HUES64 (cell line): Measurements from ENCODE around the gene RSPO1.

Experiments
- H3K27ac ChIP-seq: 2 replicates; pipeline ENCODE4 v1.7.0; 2013; ENCODE audit warnings: low read depth, low read length, inconsistent platforms
- H3K27me3 ChIP-seq: 2 replicates; pipeline ENCODE4 v1.6.1; 2013; ENCODE audit warnings: mild to moderate bottlenecking, low read length; ENCODE audit not compliant: insufficient read depth
- H3K36me3 ChIP-seq: 2 replicates; pipeline ENCODE4 v1.6.1; 2013; ENCODE audit warnings: mild to moderate bottlenecking, low read length; ENCODE audit not compliant: insufficient read depth
- H3K4me1 ChIP-seq: 2 replicates; pipeline ENCODE4 v1.6.1; 2013; ENCODE audit warnings: mild to moderate bottlenecking, low read length, moderate library complexity; ENCODE audit not compliant: insufficient read depth
- H3K4me3 ChIP-seq: 2 replicates; pipeline ENCODE4 v1.5.1; 2013; ENCODE audit warnings: mild to moderate bottlenecking, low read length, moderate library complexity
- H3K9ac ChIP-seq: 2 replicates; pipeline ENCODE4 v1.6.1; 2013; ENCODE audit warnings: mild to moderate bottlenecking, low read depth, low read length
- H3K9me3 ChIP-seq: 2 replicates; pipeline ENCODE4 v1.6.1; 2013; ENCODE audit warnings: low read depth, low read length; ENCODE audit not compliant: insufficient read depth
- WGBS: fragments of 150-250, 120-280 bp; methylation state at CpG from one replicate; pipeline ENCODE4 v1.1.7; 2013; ENCODE audit warnings: missing lambda C conversion rate; 5-methylcytosine and 5-hydroxymethylcytosine counted together

The RSPO1 gene

DNA sequence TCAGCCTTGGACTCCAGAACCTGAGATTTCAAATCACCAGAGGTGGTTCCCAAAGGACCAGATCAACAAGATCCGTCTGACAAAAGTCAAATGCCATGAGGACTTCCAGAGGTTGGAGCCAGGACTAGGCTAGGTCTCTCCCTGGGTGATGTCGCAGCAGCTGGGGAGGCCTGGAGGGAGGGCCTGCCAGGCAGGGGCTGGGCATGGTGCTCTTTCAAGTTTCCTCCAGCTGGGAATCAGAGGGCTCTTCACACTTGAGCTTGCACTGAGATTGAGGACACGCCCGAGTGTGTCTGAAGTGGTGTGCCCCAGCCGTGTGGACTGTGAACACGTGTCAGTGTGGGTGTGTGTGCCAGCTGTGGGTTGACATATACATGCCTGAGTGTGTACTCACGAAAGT is 21.3 kb upstream of the RSPO1 start:
- H3K9ac ChIP-seq = no peak overlapping the region
- no peak overlapping the region for H3K4me3 ChIP-seq
- 86% methylated on average over 7 of the region's 7 CpGs for WGBS
- H3K27ac ChIP-seq = no peak overlapping the region
- H3K9me3 ChIP-seq = no peaks in the 10 kb centered on the region
- H3K36me3 ChIP-seq = no peaks in the 10 kb centered on the region
- H3K4me1 ChIP-seq = peaks cover 5% of the 10 kb centered on the region; the same call in 1 of the 2 replicates
- peaks cover 8% of the 10 kb centered on the region for H3K27me3 ChIP-seq

DNA sequence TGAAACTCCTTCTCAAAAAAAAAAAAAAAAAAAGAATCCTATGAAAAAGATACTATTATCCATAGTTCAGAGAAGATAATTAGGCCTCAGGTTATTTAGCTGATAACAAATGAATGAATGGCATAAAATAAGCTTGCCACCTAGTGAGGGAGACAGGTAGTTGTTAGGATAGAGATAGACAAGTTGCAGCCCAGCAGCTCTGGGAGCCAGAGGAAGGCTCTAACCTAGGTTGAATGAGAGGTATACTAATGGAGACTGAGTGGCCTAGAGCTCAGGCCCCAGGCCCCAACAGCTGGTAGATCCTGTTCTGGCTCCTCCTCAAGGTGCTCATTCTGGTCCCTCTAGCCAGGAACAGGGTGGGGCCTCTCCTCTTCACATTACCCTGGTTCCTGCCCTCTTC is 20.6 kb upstream of the RSPO1 start:
- Histone ChIP-seq H3K9me3 (no peaks in the 10 kb centered on the region), H3K9ac (no peak overlapping the region), H3K4me1 (peaks cover under 1% of the 10 kb centered on the region; the same call in 1 of the 2 replicates), H3K27me3 (peaks cover 4% of the 10 kb centered on the region), H3K4me3 (no peak overlapping the region), H3K27ac (no peak overlapping the region), H3K36me3 (no peaks in the 10 kb centered on the region)

- H3K4me1 ChIP-seq = no peaks in the 10 kb centered on the region
- H3K9ac ChIP-seq = no peak overlapping the region
- WGBS = 82% methylated on average over 5 of the region's 5 CpGs
- no peak overlapping the region for H3K4me3 ChIP-seq
- H3K36me3 ChIP-seq = no peaks in the 10 kb centered on the region
- H3K9me3 ChIP-seq = no peaks in the 10 kb centered on the region
- no peaks in the 10 kb centered on the region; the same call in 1 of the 2 replicates for H3K27me3 ChIP-seq
- H3K27ac ChIP-seq = no peak overlapping the region
Measured at GRCh38 chr1:37653906-37654305, 19.2 kb upstream of the RSPO1 start.

DNA sequence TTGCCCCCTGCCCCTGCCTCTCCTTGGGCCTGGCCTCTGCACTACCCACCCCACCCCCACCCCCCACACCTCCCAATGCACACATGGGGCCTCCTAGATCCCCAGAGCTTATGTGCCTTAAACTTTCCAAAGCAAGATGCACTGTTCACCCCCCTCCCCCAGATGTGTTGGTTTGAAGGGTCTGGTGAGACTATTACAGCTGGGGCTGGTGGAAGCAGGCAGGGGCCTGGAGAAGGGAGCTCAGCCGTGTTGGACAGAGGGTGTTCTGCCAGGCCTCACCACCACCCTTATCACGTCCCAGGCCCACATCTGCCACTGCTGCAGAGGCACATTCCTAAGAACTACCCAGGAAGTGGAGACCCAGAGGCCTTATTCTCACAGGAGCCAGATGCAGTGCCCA is 18.3 kb upstream of the RSPO1 start:
- no peaks in the 10 kb centered on the region; the same call in 1 of the 2 replicates for H3K27me3 ChIP-seq
- 86% methylated on average over 2 of the region's 2 CpGs for WGBS
- H3K4me1 ChIP-seq = no peaks in the 10 kb centered on the region
- H3K36me3 ChIP-seq = no peaks in the 10 kb centered on the region
- no peak overlapping the region for H3K27ac ChIP-seq
- no peak overlapping the region for H3K9ac ChIP-seq
- no peaks in the 10 kb centered on the region for H3K9me3 ChIP-seq
- no peak overlapping the region for H3K4me3 ChIP-seq

- no peaks in the 10 kb centered on the region for H3K4me1 ChIP-seq
- H3K4me3 ChIP-seq = no peak overlapping the region
- no peak overlapping the region for H3K9ac ChIP-seq
- H3K9me3 ChIP-seq = no peaks in the 10 kb centered on the region
- no peaks in the 10 kb centered on the region for H3K36me3 ChIP-seq
- no peak overlapping the region for H3K27ac ChIP-seq
- 88% methylated on average over 9 of the region's 10 CpGs for WGBS
- no peaks in the 10 kb centered on the region; the same call in 1 of the 2 replicates for H3K27me3 ChIP-seq
Measured at GRCh38 chr1:37651803-37652202, 17.1 kb upstream of the RSPO1 start.

DNA sequence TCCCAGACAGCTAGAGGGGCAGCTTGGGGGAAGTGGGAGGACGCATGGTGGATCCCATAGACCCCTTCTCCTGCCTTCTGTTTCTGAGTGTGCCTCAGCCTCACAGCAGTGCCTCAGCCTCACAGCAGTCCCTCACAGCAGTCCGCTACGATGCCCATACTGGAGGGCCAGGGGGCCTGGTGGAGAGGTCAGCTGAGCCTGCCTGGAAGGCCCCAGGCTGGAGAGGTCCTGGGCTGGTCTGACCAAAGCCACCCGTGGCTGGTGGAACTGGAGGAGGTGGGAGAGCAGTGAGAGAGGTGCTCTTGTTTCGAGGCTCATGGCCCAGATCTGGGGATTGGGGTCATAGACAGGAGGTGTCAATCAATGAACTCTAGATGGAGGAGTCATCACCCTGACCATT is 16.0 kb upstream of the RSPO1 start:
- Histone ChIP-seq H3K27ac (no peak overlapping the region), H3K9ac (no peak overlapping the region), H3K27me3 (no peaks in the 10 kb centered on the region; the same call in 1 of the 2 replicates), H3K9me3 (no peaks in the 10 kb centered on the region), H3K4me1 (no peaks in the 10 kb centered on the region), H3K4me3 (no peak overlapping the region), H3K36me3 (no peaks in the 10 kb centered on the region)
- 83% methylated on average over 5 of the region's 5 CpGs for WGBS

- H3K9me3 ChIP-seq = no peaks in the 10 kb centered on the region
- H3K9ac ChIP-seq = no peak overlapping the region
- H3K27ac ChIP-seq = no peak overlapping the region
- WGBS = 77% methylated on average over 5 of the region's 5 CpGs
- H3K4me3 ChIP-seq = no peak overlapping the region
- no peaks in the 10 kb centered on the region for H3K4me1 ChIP-seq
- peaks cover 2% of the 10 kb centered on the region; the same call in 1 of the 2 replicates for H3K27me3 ChIP-seq
- H3K36me3 ChIP-seq = no peaks in the 10 kb centered on the region
Measured at GRCh38 chr1:37650173-37650572, 15.5 kb upstream of the RSPO1 start.

DNA sequence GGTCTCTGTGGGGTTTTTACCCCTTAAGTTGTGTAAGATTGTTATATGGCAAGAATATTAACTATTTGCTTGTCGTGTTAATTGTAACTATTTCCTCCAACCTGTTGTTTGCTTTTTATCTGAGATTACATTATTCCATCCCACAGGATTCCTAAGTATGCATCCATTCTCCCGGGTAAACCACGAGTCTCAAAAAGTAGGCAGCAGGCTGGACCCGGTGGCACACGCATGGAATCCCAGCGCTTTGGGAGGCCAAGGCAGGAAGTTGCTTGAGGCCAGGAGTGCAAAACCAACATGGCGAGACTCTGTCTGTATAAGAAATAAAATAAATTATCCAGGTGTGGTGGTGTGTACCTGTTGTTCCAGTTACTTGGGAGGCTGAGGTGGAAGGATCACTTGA is 12.6 kb upstream of the RSPO1 start:
- peaks cover 26% of the 10 kb centered on the region for H3K27me3 ChIP-seq
- H3K36me3 ChIP-seq = no peaks in the 10 kb centered on the region
- H3K4me1 ChIP-seq = no peaks in the 10 kb centered on the region
- no peak overlapping the region for H3K4me3 ChIP-seq
- no peaks in the 10 kb centered on the region for H3K9me3 ChIP-seq
- H3K9ac ChIP-seq = no peak overlapping the region
- WGBS = 89% methylated on average over 6 of the region's 7 CpGs
- no peak overlapping the region for H3K27ac ChIP-seq

DNA sequence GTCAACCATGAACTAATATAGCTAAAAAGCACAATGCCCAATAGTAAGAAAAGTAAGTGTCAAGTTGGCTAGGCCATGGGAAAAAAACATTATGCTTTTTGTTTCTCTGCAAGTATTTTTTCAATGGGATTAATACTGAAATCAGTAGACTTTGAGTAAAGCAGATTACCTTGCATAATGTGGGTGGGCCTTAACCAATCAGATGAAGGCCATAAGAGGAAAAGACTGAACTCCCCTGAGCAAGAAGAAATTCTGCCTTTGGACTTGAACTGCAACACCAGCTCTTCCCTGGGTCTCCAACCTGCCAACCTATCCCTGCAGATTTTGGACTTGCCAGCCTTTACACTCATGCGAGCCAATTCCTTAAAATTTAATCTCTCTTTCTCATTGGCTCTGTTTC is 6.4 kb upstream of the RSPO1 start:
- no peak overlapping the region for H3K9ac ChIP-seq
- 100% methylated on average over 1 of the region's 1 CpG for WGBS
- H3K36me3 ChIP-seq = no peaks in the 10 kb centered on the region
- H3K4me1 ChIP-seq = no peaks in the 10 kb centered on the region
- no peak overlapping the region for H3K4me3 ChIP-seq
- no peak overlapping the region for H3K27ac ChIP-seq
- peaks cover 88% of the 10 kb centered on the region for H3K27me3 ChIP-seq
- H3K9me3 ChIP-seq = no peaks in the 10 kb centered on the region

DNA sequence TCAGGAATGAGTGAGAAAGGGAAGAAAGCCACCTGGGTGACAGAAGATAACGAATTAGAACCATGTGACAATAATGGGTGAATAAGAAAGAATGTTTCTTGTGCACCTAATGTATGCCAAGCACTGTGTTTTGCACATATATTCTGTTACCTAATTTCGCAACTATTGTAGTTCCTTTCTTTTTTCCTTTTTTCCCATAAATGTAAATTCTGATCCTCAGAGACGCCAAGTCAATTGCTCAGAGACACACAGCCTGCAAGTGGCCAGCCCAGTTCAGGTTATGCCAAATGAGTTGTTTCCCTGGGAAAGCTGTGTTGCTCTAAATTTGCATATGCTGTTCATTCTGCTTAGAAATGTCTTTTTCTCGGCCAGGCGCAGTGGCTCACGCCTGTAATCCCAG is 1.7 kb upstream of the RSPO1 start:
- H3K4me1 ChIP-seq = peaks cover 9% of the 10 kb centered on the region; the same call in 1 of the 2 replicates
- peaks cover 100% of the 10 kb centered on the region for H3K27me3 ChIP-seq
- H3K36me3 ChIP-seq = no peaks in the 10 kb centered on the region
- no peak overlapping the region for H3K4me3 ChIP-seq
- 70% methylated on average over 6 of the region's 6 CpGs for WGBS
- H3K9me3 ChIP-seq = no peaks in the 10 kb centered on the region
- H3K27ac ChIP-seq = no peak overlapping the region
- H3K9ac ChIP-seq = no peak overlapping the region

DNA sequence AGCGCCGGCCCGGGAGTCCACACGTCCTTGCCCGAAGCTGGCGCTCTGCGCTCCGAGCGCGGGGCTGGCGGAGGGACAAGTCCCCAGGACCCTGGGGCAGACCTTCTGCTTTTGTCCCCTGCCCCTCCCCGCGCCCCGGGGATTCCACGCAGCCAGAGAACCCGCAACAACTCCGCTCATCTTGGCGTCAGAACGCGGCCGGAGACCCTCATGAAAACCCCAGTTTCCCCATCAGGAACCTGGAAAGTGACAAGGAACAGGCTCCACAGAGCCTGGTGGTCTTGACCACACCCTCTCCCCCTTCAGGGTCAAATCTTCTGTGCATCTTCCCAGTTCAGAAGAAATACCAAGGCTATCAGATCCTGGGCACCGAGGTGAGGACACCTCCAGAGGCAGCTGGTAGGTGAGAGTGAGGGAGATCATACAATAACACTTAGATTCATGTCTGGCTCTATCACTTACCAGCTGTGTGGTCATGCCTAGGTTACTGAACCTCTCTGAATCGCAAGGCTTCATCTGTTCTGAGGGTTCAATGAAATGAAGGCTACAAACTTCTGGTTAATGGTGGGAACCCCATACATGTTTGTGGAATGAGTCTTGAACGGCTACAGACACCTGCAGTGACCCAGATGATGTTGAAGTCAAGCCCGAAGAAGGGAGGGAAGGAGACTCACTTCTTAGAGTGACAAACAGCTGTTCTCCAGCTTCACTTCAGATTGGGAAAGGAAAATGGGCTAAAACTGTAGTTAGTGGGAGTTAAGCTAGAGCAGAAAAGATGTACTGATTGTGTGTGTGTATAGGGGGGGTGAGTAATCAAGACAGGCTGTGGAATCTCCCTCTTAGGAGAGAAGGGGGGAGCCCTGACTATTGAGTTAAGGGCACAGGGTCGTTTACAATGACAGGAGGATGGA is 555 bp upstream of the RSPO1 start:
- H3K36me3 ChIP-seq = no peaks in the 10 kb centered on the region
- H3K4me1 ChIP-seq = peaks cover 9% of the 10 kb centered on the region; the same call in 1 of the 2 replicates
- 10% methylated on average over 25 of the region's 26 CpGs for WGBS
- no peaks in the 10 kb centered on the region for H3K9me3 ChIP-seq
- peak overlapping the region; percentile 40 for H3K4me3 ChIP-seq
- H3K9ac ChIP-seq = no peak overlapping the region
- no peak overlapping the region for H3K27ac ChIP-seq
- peaks cover 100% of the 10 kb centered on the region for H3K27me3 ChIP-seq
